Endothelial cell of umbilical vein (primary cell): ENCODE data around the gene ASB2. TPM values are rescaled to one million over a fixed set of nuclear protein-coding genes. Genes with fewer than 3 reads are reported as not detected.

ENCODE experiments used
- BruUV-seq: library from RNA; stranded (reverse); fragments of 400-500 nt; replicated peaks from 2 replicates; lab custom pipeline; 2021; lab: Mats Ljungman, UMichigan
- CTCF ChIA-PET: fragments of 300-600, 350-600 bp; sonication (Branson Sonifier 250); formaldehyde crosslinking; loops from one replicate; lab custom pipeline; 2021; ENCODE audit warnings: antibody characterized with exemption, inconsistent platforms; lab: Charles Lee
- POLR2A ChIA-PET: fragments of 300-600, 350-600 bp; sonication (Branson Sonifier 250); formaldehyde crosslinking; loops from one replicate; lab custom pipeline; 2021; ENCODE audit warnings: antibody characterized with exemption, inconsistent platforms; lab: Charles Lee
- DNase-seq: peaks from one replicate; pipeline ENCODE4 v3.0.0-alpha.2; 2011; ENCODE audit warnings: low read depth, low spot score
- FAIRE-seq: peaks from 2 replicates; lab custom pipeline; 2011; peaks lifted over from hg19 to GRCh38; lab: Jason Lieb, UNC
- H2AFZ ChIP-seq: 2 replicates; pipeline ENCODE4 v1.6.0; 2012; ENCODE audit warnings: low read depth, low read length, control low read depth, inconsistent platforms
- H3K27ac ChIP-seq: 2 replicates; pipeline ENCODE4 v1.5.1; 2011; ENCODE audit warnings: low read depth, mild to moderate bottlenecking, control low read depth, low read length, moderate library complexity; ENCODE audit not compliant: insufficient read depth
- H3K27me3 ChIP-seq, 2 experiments: 2 replicates each; pipeline versions ENCODE4 v1.6.0 to v1.6.1; 2011; ENCODE audit warnings: low read length in 2 of 2, mixed read lengths in 1 of 2; ENCODE audit not compliant: control insufficient read depth in 2 of 2, insufficient read depth in 2 of 2
- H3K36me3 ChIP-seq, 2 experiments: 2 replicates in 1 of 2; 3 replicates in 1 of 2; pipeline ENCODE4 v1.5.1; 2011; ENCODE audit warnings: low read length in 2 of 2, mild to moderate bottlenecking in 1 of 2, moderate library complexity in 1 of 2; ENCODE audit not compliant: control insufficient read depth in 2 of 2, insufficient read depth in 2 of 2; ENCODE audit errors: extremely low read depth in 1 of 2
- H3K4me1 ChIP-seq: 3 replicates; pipeline ENCODE4 v1.5.1; 2011; ENCODE audit warnings: mild to moderate bottlenecking, low read length; ENCODE audit not compliant: control insufficient read depth, insufficient read depth; ENCODE audit errors: extremely low read depth
- H3K4me2 ChIP-seq: 2 replicates; pipeline ENCODE4 v1.6.1; 2011; ENCODE audit warnings: low read length, control low read depth, mixed read lengths; ENCODE audit not compliant: insufficient read depth
- H3K4me3 ChIP-seq, 3 experiments: fragments of 200-600 bp in 1 of 3; sonication (generic), shearing (Covaris generic) in 1 of 3; replicated peaks in 1 of 3; 2 replicates each; pipeline ENCODE4 v1.5.1; 2011 to 2016; ENCODE audit warnings: control low read depth in 3 of 3, low read length in 3 of 3, mild to moderate bottlenecking in 2 of 3, inconsistent platforms in 1 of 3, low read depth in 1 of 3, moderate library complexity in 1 of 3; ENCODE audit not compliant: insufficient read depth in 1 of 3
- H3K79me2 ChIP-seq: 2 replicates; pipeline ENCODE4 v1.6.0; 2012; ENCODE audit warnings: low read length, inconsistent platforms; ENCODE audit not compliant: control insufficient read depth, insufficient read depth
- H3K9ac ChIP-seq: replicated peaks from 2 replicates; pipeline ENCODE3; 2011; ENCODE audit warnings: low read length, control low read depth; ENCODE audit not compliant: insufficient read depth; ENCODE audit errors: extremely low read depth
- H3K9me1 ChIP-seq: replicated peaks from 3 replicates; pipeline ENCODE4 v1.6.0; 2011; ENCODE audit warnings: mild to moderate bottlenecking, low read length; ENCODE audit not compliant: control insufficient read depth, insufficient read depth; ENCODE audit errors: extremely low read depth
- H3K9me3 ChIP-seq: replicated peaks from 2 replicates; pipeline ENCODE4 v1.5.1; 2012; ENCODE audit warnings: low read length, inconsistent platforms; ENCODE audit not compliant: control insufficient read depth, insufficient read depth
- H4K20me1 ChIP-seq: replicated peaks from 2 replicates; pipeline ENCODE3; 2011; ENCODE audit warnings: mild to moderate bottlenecking, low read length; ENCODE audit not compliant: control insufficient read depth, insufficient read depth; ENCODE audit errors: extremely low read depth
- EZH2 ChIP-seq: IDR thresholded peaks from 2 replicates; pipeline ENCODE4 v1.6.1; 2012; ENCODE audit warnings: borderline replicate concordance, low read depth, mild to moderate bottlenecking, moderate library complexity, low read length, inconsistent platforms; ENCODE audit not compliant: severe bottlenecking
- FOS ChIP-seq: IDR thresholded peaks from 2 replicates; pipeline ENCODE4 v1.6.1; 2011; ENCODE audit warnings: mild to moderate bottlenecking, low read length, moderate library complexity, borderline replicate concordance; ENCODE audit not compliant: insufficient read depth
- GATA2 ChIP-seq: IDR thresholded peaks from 2 replicates; pipeline ENCODE4 v1.7.0; 2011; ENCODE audit warnings: low read depth, mild to moderate bottlenecking, moderate library complexity, mixed read lengths, low read length; ENCODE audit not compliant: insufficient read length, insufficient read depth
- JUN ChIP-seq: IDR thresholded peaks from 2 replicates; pipeline ENCODE4 v1.6.1; 2011; ENCODE audit warnings: borderline replicate concordance, low read depth; ENCODE audit not compliant: insufficient read length, insufficient read depth
- MAX ChIP-seq: IDR thresholded peaks from 2 replicates; pipeline ENCODE4 v1.6.1; 2011; ENCODE audit not compliant: insufficient read depth, insufficient read length
- MYC ChIP-seq: IDR thresholded peaks from one replicate; pipeline ENCODE4 v1.6.1; 2011; ENCODE audit warnings: mild to moderate bottlenecking, low read depth, low read length
- POLR2A ChIP-seq: IDR thresholded peaks from 2 replicates; pipeline ENCODE4 v1.6.1; 2012; ENCODE audit warnings: low read depth, mild to moderate bottlenecking, control low read depth, low read length
- POLR2AphosphoS5 ChIP-seq: IDR thresholded peaks from 2 replicates; pipeline ENCODE4 v1.6.1; 2012; ENCODE audit warnings: low read depth, mild to moderate bottlenecking, control low read depth, low read length, moderate library complexity; ENCODE audit not compliant: insufficient read depth
- dilution Hi-C: fragments of 300-500 bp; cut with MboI; formaldehyde crosslinking; loops from one replicate; pipeline ENCODE4 v1.15.0; 2019; ENCODE audit warnings: low sequenced_read_pairs; ENCODE audit not compliant: extremely low pct_ligation_motif_present
- intact Hi-C: fragments of 100-400 bp; cut with micrococcal nuclease; formaldehyde crosslinking; loops from one replicate; pipeline ENCODE4 v1.10.0; 2022
- polyA plus RNA-seq, 4 experiments: library from polyadenylated mRNA; depleted of rRNA in 3 of 4; stranded (reverse) in 3 of 4; unstranded in 1 of 4; fragments of >200 nt; gene quantifications; 2 replicates each; pipeline versions ENCODE4 v1.2.1 to v1.2.3, GENCODE V29; 2011 to 2012; ENCODE audit warnings: missing spikeins in 1 of 4
- total RNA-seq: library from RNA; stranded (reverse); gene quantifications from 2 replicates; pipeline ENCODE4 v1.2.3, GENCODE V29; 2021
- TF ChIP-seq, protein P1 (sequence below), 2 donors: IDR thresholded peaks; 1 replicate in 1 of 2; 2 replicates in 1 of 2; pipeline ENCODE4 v1.5.1; 2011; ENCODE audit warnings: low read length in 2 of 2, mild to moderate bottlenecking in 2 of 2, moderate library complexity in 2 of 2, control low read depth in 1 of 2, inconsistent platforms in 1 of 2, low read depth in 1 of 2; ENCODE audit not compliant: insufficient read depth in 1 of 2; ENCODE audit errors: extremely low read depth in 1 of 2

ASB2 gene
- total and polyA plus RNA-seq, 2 donors (not counting 3 experiments of a cell fraction or from before 2014, with no cell fraction given) = not detected

DNA sequence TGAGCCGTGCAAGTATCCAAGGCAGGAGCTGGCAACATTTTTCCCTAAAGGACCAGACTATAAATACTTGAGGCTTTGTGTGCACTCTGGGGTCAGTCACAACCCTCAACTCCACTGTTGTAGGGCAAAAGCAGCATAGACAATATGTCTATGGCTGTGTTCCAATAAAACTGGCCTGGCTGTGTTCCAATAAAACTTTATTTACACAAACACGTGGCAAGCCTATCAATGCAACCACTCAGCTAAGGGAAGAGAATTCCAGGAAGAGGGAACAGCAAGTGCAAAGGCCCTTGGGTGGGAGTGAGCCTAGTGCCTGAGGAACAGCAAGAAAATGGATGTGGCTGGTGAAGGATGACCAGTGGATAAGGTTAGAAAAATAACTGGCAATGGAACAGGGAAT lies 60.6 kb downstream of the ASB2 start:
- TF ChIP-seq EZH2 = no peak
- Histone ChIP-seq H3K9me1 (no peaks in the 10 kb centered on the region), H3K4me2 (no peak overlapping the region), H3K27me3 (no peaks in the 10 kb centered on the region), H4K20me1 (no peaks in the 10 kb centered on the region), H3K27ac (no peak overlapping the region), H3K9me3 (no peaks in the 10 kb centered on the region), H2AFZ (no peak overlapping the region), H3K4me1 (no peaks in the 10 kb centered on the region), H3K9ac (no peak overlapping the region), H3K36me3 (no peaks in the 10 kb centered on the region), H3K79me2 (no peaks in the 10 kb centered on the region), H3K4me3 (no peak overlapping the region)
- no peak for DNase-seq
- CTCF ChIA-PET = no interaction called here
- dilution Hi-C loops = no loop called here
- BruUV-seq = no TSS peak
- FAIRE-seq = no peak
- intact Hi-C loops = no loop called here
- POLR2A ChIA-PET = no interaction called here

GRCh38 chr14:93915070-93915705 lies 61.2 kb downstream of the ASB2 start:
- FAIRE-seq (no peak), DNase-seq (no peak)
- no TSS peak for BruUV-seq
- no peaks in the 10 kb centered on the region for H3K36me3 ChIP-seq
- H3K9me3 ChIP-seq = no peaks in the 10 kb centered on the region
- H3K79me2 ChIP-seq = no peaks in the 10 kb centered on the region
- no peaks in the 10 kb centered on the region for H4K20me1 ChIP-seq
- no peaks in the 10 kb centered on the region for H3K9me1 ChIP-seq
- ChIA-PET POLR2A (no interaction called here), CTCF (no interaction called here)
- dilution Hi-C loops (no loop called here), intact Hi-C loops (no loop called here)
- H3K4me1 ChIP-seq = no peaks in the 10 kb centered on the region
- no peak overlapping the region for H3K4me2 ChIP-seq
- H3K4me3 ChIP-seq = no peak overlapping the region
- H2AFZ ChIP-seq = no peak overlapping the region
- no peak for TF ChIP-seq JUN
- TF ChIP-seq POLR2AphosphoS5 = no peak
- no peak for TF ChIP-seq POLR2A
- no peak for TF ChIP-seq MAX
- no peak for TF ChIP-seq FOS
- no peak for TF ChIP-seq EZH2
- no peak for TF ChIP-seq GATA2
- no peak for TF ChIP-seq MYC
- TF ChIP-seq, protein P1, sequence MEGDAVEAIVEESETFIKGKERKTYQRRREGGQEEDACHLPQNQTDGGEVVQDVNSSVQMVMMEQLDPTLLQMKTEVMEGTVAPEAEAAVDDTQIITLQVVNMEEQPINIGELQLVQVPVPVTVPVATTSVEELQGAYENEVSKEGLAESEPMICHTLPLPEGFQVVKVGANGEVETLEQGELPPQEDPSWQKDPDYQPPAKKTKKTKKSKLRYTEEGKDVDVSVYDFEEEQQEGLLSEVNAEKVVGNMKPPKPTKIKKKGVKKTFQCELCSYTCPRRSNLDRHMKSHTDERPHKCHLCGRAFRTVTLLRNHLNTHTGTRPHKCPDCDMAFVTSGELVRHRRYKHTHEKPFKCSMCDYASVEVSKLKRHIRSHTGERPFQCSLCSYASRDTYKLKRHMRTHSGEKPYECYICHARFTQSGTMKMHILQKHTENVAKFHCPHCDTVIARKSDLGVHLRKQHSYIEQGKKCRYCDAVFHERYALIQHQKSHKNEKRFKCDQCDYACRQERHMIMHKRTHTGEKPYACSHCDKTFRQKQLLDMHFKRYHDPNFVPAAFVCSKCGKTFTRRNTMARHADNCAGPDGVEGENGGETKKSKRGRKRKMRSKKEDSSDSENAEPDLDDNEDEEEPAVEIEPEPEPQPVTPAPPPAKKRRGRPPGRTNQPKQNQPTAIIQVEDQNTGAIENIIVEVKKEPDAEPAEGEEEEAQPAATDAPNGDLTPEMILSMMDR (IDR thresholded peaks at IDR 0.05; ENCODE audit: extremely low read depth in 1 of 2, insufficient read depth in 1 of 2, low read depth in 1 of 2, low read length in 2 of 2) = no peak
- no peak overlapping the region for H3K9ac ChIP-seq
- no peaks in the 10 kb centered on the region for H3K27me3 ChIP-seq
- H3K27ac ChIP-seq = no peak overlapping the region
